Dendritic cell treated with granulocyte-macrophage colony-stimulating factor and Interleukin-4, amounts not matched to agents 40 ng/mL and 50 ng/mL, for 4 days (primary cell): ENCODE measurements around the gene ITPKC.
A peak's percentile ranks its signal among the peaks of the same experiment; 100 is the strongest.

Experiments
- H3K27ac Mint-ChIP-seq: one replicate; pipeline ENCODE4 v1.8.0; 2022; ENCODE audit warnings: mild to moderate bottlenecking, mixed read lengths
- H3K27me3 Mint-ChIP-seq: one replicate; pipeline ENCODE4 v1.8.0; 2022; ENCODE audit warnings: mild to moderate bottlenecking, mixed read lengths
- H3K36me3 Mint-ChIP-seq: one replicate; pipeline ENCODE4 v1.8.0; 2022; ENCODE audit warnings: low read depth, mixed read lengths
- H3K4me1 Mint-ChIP-seq: one replicate; pipeline ENCODE4 v1.8.0; 2022; ENCODE audit warnings: low read depth, mixed read lengths
- H3K4me3 Mint-ChIP-seq: one replicate; pipeline ENCODE4 v1.8.0; 2022; ENCODE audit warnings: mild to moderate bottlenecking, moderate library complexity, mixed read lengths
- H3K9me3 Mint-ChIP-seq: one replicate; pipeline ENCODE4 v1.8.0; 2022; ENCODE audit warnings: mixed read lengths
- intact Hi-C: fragments of 100-400 bp; cut with micrococcal nuclease; formaldehyde crosslinking; loops from one replicate; pipeline ENCODE4 v1.15.0; 2022

Gene ITPKC

GRCh38 chr19:40714441-40715299 is 2.2 kb upstream of the ITPKC start:
- Mint-ChIP-seq H3K4me1 (peaks cover 55% of the 10 kb centered on the region), H3K9me3 (no peaks in the 10 kb centered on the region), H3K36me3 (peaks cover 51% of the 10 kb centered on the region), H3K27me3 (no peaks in the 10 kb centered on the region), H3K27ac (peak overlapping the region; percentile 95), H3K4me3 (peak overlapping the region; percentile 88)
- intact Hi-C loops = loop anchor here (10.0 kb wide), 1 partner anchor 60 kb away; the partner anchor contains the start of genes MIA and RAB4B

GRCh38 chr19:40716031-40716481 is 856 bp upstream of the ITPKC start:
- H3K4me3 Mint-ChIP-seq = peak overlapping the region; percentile 88
- H3K27me3 Mint-ChIP-seq = no peaks in the 10 kb centered on the region
- H3K27ac Mint-ChIP-seq = peak overlapping the region; percentile 95
- intact Hi-C loops = loop anchor here (1.0 to 10.0 kb wide), 2 partner anchors 34 to 59 kb away; partner anchors contain the start of genes ACTMAP, MIA and RAB4B
- peaks cover 62% of the 10 kb centered on the region for H3K4me1 Mint-ChIP-seq
- H3K36me3 Mint-ChIP-seq = peaks cover 37% of the 10 kb centered on the region
- H3K9me3 Mint-ChIP-seq = no peaks in the 10 kb centered on the region

GRCh38 chr19:40717325-40717879 is 490 bp downstream of the ITPKC start:
- H3K4me3 Mint-ChIP-seq = peak overlapping the region; percentile 87
- peaks cover 76% of the 10 kb centered on the region for H3K4me1 Mint-ChIP-seq
- peak overlapping the region; percentile 95 for H3K27ac Mint-ChIP-seq
- intact Hi-C loops = loop anchor here (10.0 kb wide), 1 partner anchor 57 kb away; the partner anchor contains the start of genes MIA and RAB4B
- H3K9me3 Mint-ChIP-seq = no peaks in the 10 kb centered on the region
- no peaks in the 10 kb centered on the region for H3K27me3 Mint-ChIP-seq
- peaks cover 31% of the 10 kb centered on the region for H3K36me3 Mint-ChIP-seq

- intact Hi-C loops = loop anchor here (10.0 kb wide), 1 partner anchor 57 kb away; the partner anchor contains the start of genes MIA and RAB4B
- Mint-ChIP-seq H3K36me3 (peaks cover 34% of the 10 kb centered on the region), H3K27ac (peak overlapping the region; percentile 95), H3K4me3 (peak overlapping the region; percentile 87), H3K4me1 (peaks cover 80% of the 10 kb centered on the region), H3K27me3 (no peaks in the 10 kb centered on the region), H3K9me3 (no peaks in the 10 kb centered on the region)
Observed at GRCh38 chr19:40717880-40718773, 1.2 kb downstream of the ITPKC start.

- Mint-ChIP-seq H3K4me3 (peak overlapping the region; percentile 87), H3K27ac (peak overlapping the region; percentile 95)
- intact Hi-C loops = loop anchor here (10.0 kb wide), 1 partner anchor 56 kb away; the partner anchor contains the start of genes MIA and RAB4B
Observed at GRCh38 chr19:40718774-40719391, 2.0 kb downstream of the ITPKC start.

GRCh38 chr19:40719414-40719894 is 2.5 kb downstream of the ITPKC start:
- peaks cover 39% of the 10 kb centered on the region for H3K36me3 Mint-ChIP-seq
- H3K4me1 Mint-ChIP-seq = peaks cover 78% of the 10 kb centered on the region
- peak overlapping the region; percentile 95 for H3K27ac Mint-ChIP-seq
- intact Hi-C loops = loop anchor here (10.0 kb wide), 1 partner anchor 55 kb away; the partner anchor contains the start of genes MIA and RAB4B
- H3K9me3 Mint-ChIP-seq = no peaks in the 10 kb centered on the region
- no peaks in the 10 kb centered on the region for H3K27me3 Mint-ChIP-seq
- H3K4me3 Mint-ChIP-seq = no peak overlapping the region

More at GRCh38 chr19:40718774-40719391, 2.0 kb downstream of the ITPKC start:
- no peaks in the 10 kb centered on the region for H3K27me3 Mint-ChIP-seq
- peaks cover 81% of the 10 kb centered on the region for H3K4me1 Mint-ChIP-seq
- H3K36me3 Mint-ChIP-seq = peaks cover 37% of the 10 kb centered on the region
- no peaks in the 10 kb centered on the region for H3K9me3 Mint-ChIP-seq

GRCh38 chr19:40721140-40721486 is 4.2 kb downstream of the ITPKC start:
- H3K27ac Mint-ChIP-seq = peak overlapping the region; percentile 56
- H3K9me3 Mint-ChIP-seq = no peaks in the 10 kb centered on the region
- peaks cover 66% of the 10 kb centered on the region for H3K4me1 Mint-ChIP-seq
- intact Hi-C loops = no loop called here
- peak overlapping the region; percentile 74 for H3K4me3 Mint-ChIP-seq
- no peaks in the 10 kb centered on the region for H3K27me3 Mint-ChIP-seq
- H3K36me3 Mint-ChIP-seq = peaks cover 48% of the 10 kb centered on the region

GRCh38 chr19:40721936-40722661 is 5.2 kb downstream of the ITPKC start:
- Mint-ChIP-seq H3K9me3 (no peaks in the 10 kb centered on the region), H3K36me3 (peaks cover 52% of the 10 kb centered on the region), H3K27me3 (no peaks in the 10 kb centered on the region), H3K4me1 (peaks cover 61% of the 10 kb centered on the region), H3K27ac (no peak overlapping the region), H3K4me3 (no peak overlapping the region)
- intact Hi-C loops = no loop called here

- Mint-ChIP-seq H3K9me3 (no peaks in the 10 kb centered on the region), H3K27me3 (no peaks in the 10 kb centered on the region), H3K4me3 (no peak overlapping the region), H3K4me1 (peaks cover 47% of the 10 kb centered on the region), H3K36me3 (peaks cover 69% of the 10 kb centered on the region), H3K27ac (no peak overlapping the region)
- intact Hi-C loops = no loop called here
Observed at GRCh38 chr19:40723661-40724254, 6.8 kb downstream of the ITPKC start.

- no peak overlapping the region for H3K27ac Mint-ChIP-seq
- intact Hi-C loops = no loop called here
- peaks cover 74% of the 10 kb centered on the region for H3K36me3 Mint-ChIP-seq
- H3K9me3 Mint-ChIP-seq = no peaks in the 10 kb centered on the region
- peaks cover 41% of the 10 kb centered on the region for H3K4me1 Mint-ChIP-seq
- H3K27me3 Mint-ChIP-seq = no peaks in the 10 kb centered on the region
- H3K4me3 Mint-ChIP-seq = no peak overlapping the region
Observed at GRCh38 chr19:40724315-40724714, 7.4 kb downstream of the ITPKC start.

GRCh38 chr19:40724855-40725254 is 7.9 kb downstream of the ITPKC start:
- no peak overlapping the region for H3K27ac Mint-ChIP-seq
- no peaks in the 10 kb centered on the region for H3K9me3 Mint-ChIP-seq
- peaks cover 80% of the 10 kb centered on the region for H3K36me3 Mint-ChIP-seq
- H3K4me3 Mint-ChIP-seq = no peak overlapping the region
- peaks cover 40% of the 10 kb centered on the region for H3K4me1 Mint-ChIP-seq
- H3K27me3 Mint-ChIP-seq = no peaks in the 10 kb centered on the region
- intact Hi-C loops = no loop called here

- Mint-ChIP-seq H3K27ac (no peak overlapping the region), H3K4me3 (no peak overlapping the region), H3K27me3 (no peaks in the 10 kb centered on the region), H3K9me3 (no peaks in the 10 kb centered on the region), H3K36me3 (peaks cover 94% of the 10 kb centered on the region), H3K4me1 (peaks cover 26% of the 10 kb centered on the region)
- intact Hi-C loops = no loop called here
Observed at GRCh38 chr19:40726279-40726678, 9.4 kb downstream of the ITPKC start.
